PC-3 (cell line): Measurements from ENCODE around the gene RGS9BP. TPM values are rescaled to one million over a fixed set of nuclear protein-coding genes. Genes with fewer than 3 reads are reported as not detected.
"Not testable (repeated sequence)": the region's sequence is repeated elsewhere in the genome, so short reads cannot be mapped to it uniquely, and the experiment has no call there.

Source experiments
- ATAC-seq: fragments of 200-7000 bp; cut with Tn5 transposase; 2 replicates; pipeline ENCODE4 v1.9.1; 2020; ENCODE audit warnings: mild to moderate bottlenecking, moderate library complexity
- BruUV-seq: library from RNA; stranded (reverse); fragments of 400-500 nt; replicated peaks from 2 replicates; lab custom pipeline; 2021; lab: Mats Ljungman, UMichigan
- CTCF ChIA-PET: fragments of 300-600 bp; sonication (Branson Sonifier 250); formaldehyde crosslinking; loops from one replicate; lab custom pipeline; 2022; ENCODE audit warnings: antibody characterized with exemption; lab: Charles Lee
- POLR2A ChIA-PET: fragments of 300-600 bp; sonication (Branson Sonifier 250); formaldehyde crosslinking; loops from one replicate; lab custom pipeline; 2022; ENCODE audit warnings: antibody characterized with exemption; ENCODE audit not compliant: unreplicated experiment; lab: Charles Lee
- DNase-seq: peaks from one replicate; pipeline ENCODE4 v3.0.0-alpha.2; 2015
- H2AFZ ChIP-seq: fragments of 300-600 bp; sonication (generic); 2 replicates; pipeline ENCODE4 v1.6.0; 2016; ENCODE audit warnings: antibody characterized with exemption, low read length
- H3F3A ChIP-seq: fragments of 300-600 bp; sonication (generic); one replicate; pipeline ENCODE4 v1.6.0; 2017; ENCODE audit warnings: antibody characterized with exemption, low read length, control low read depth, mild to moderate bottlenecking; ENCODE audit not compliant: unreplicated experiment
- H3K27ac ChIP-seq: fragments of 300-600 bp; sonication (generic); 2 replicates; pipeline ENCODE4 v1.5.1; 2016; ENCODE audit warnings: mild to moderate bottlenecking, low read length
- H3K27me3 ChIP-seq: fragments of 300-600 bp; sonication (generic); 2 replicates; pipeline ENCODE4 v1.6.1; 2016; ENCODE audit warnings: low read length, mixed read lengths
- H3K36me3 ChIP-seq: fragments of 300-600 bp; sonication (generic); 2 replicates; pipeline ENCODE4 v1.6.1; 2016; ENCODE audit warnings: low read depth, mixed run types, low read length, mixed read lengths
- H3K4me1 ChIP-seq: fragments of 300-600 bp; sonication (generic); 2 replicates; pipeline ENCODE4 v1.5.1; 2016; ENCODE audit warnings: low read length; ENCODE audit not compliant: insufficient read depth
- H3K4me2 ChIP-seq: fragments of 300-600 bp; sonication (generic); 2 replicates; pipeline ENCODE4 v1.6.0; 2016; ENCODE audit warnings: low read length
- H3K4me3 ChIP-seq: fragments of 300-600 bp; sonication (generic); 2 replicates; pipeline ENCODE4 v1.5.1; 2016; ENCODE audit warnings: mild to moderate bottlenecking, low read length, mixed read lengths
- H3K79me2 ChIP-seq: fragments of 300-600 bp; sonication (generic); 2 replicates; pipeline ENCODE4 v1.6.1; 2017; ENCODE audit warnings: low read length, mixed read lengths
- H3K9ac ChIP-seq: fragments of 300-600 bp; sonication (generic); 2 replicates; pipeline ENCODE4 v1.6.0; 2016; ENCODE audit warnings: mild to moderate bottlenecking, low read length
- H3K9me2 ChIP-seq: fragments of 300-600 bp; sonication (generic); replicated peaks from 2 replicates; pipeline ENCODE4 v1.6.1; 2016; ENCODE audit warnings: mixed run types, low read length, mixed read lengths
- H3K9me3 ChIP-seq: fragments of 300-600 bp; sonication (generic); 2 replicates; pipeline ENCODE4 v1.6.1; 2016; ENCODE audit warnings: low read length, mixed read lengths
- H4K20me1 ChIP-seq: fragments of 300-600 bp; sonication (generic); 2 replicates; pipeline ENCODE4 v1.6.1; 2016; ENCODE audit warnings: low read length, mixed read lengths
- EZH2 ChIP-seq: fragments of 300-600 bp; sonication (generic); IDR thresholded peaks from one replicate; pipeline ENCODE4 v1.6.1; 2017; ENCODE audit warnings: antibody characterized with exemption, mild to moderate bottlenecking, low read length; ENCODE audit not compliant: unreplicated experiment
- EZH2phosphoT487 ChIP-seq: fragments of 300-600 bp; sonication (generic); IDR thresholded peaks from 2 replicates; pipeline ENCODE4 v1.6.1; 2018; ENCODE audit warnings: mild to moderate bottlenecking, antibody characterized with exemption, low read length, borderline replicate concordance
- intact Hi-C: fragments of 100-400 bp; cut with micrococcal nuclease; formaldehyde crosslinking; loops from 2 replicates; pipeline ENCODE4 v1.9.0; 2023
- total RNA-seq: library from RNA; depleted of rRNA; stranded (reverse); fragments of >200 nt; gene quantifications from 2 replicates; pipeline ENCODE4 v1.2.3, GENCODE V29; 2014
- TF ChIP-seq, protein P1 (sequence below): fragments of 300-600 bp; sonication (generic); conservative IDR thresholded peaks from 2 replicates; pipeline ENCODE4 v1.5.1; 2017; ENCODE audit warnings: antibody characterized with exemption, low read depth, mild to moderate bottlenecking, low read length

The RGS9BP gene
- total RNA-seq, 1 experiment from 2014 or later = 1.6 TPM

DNA sequence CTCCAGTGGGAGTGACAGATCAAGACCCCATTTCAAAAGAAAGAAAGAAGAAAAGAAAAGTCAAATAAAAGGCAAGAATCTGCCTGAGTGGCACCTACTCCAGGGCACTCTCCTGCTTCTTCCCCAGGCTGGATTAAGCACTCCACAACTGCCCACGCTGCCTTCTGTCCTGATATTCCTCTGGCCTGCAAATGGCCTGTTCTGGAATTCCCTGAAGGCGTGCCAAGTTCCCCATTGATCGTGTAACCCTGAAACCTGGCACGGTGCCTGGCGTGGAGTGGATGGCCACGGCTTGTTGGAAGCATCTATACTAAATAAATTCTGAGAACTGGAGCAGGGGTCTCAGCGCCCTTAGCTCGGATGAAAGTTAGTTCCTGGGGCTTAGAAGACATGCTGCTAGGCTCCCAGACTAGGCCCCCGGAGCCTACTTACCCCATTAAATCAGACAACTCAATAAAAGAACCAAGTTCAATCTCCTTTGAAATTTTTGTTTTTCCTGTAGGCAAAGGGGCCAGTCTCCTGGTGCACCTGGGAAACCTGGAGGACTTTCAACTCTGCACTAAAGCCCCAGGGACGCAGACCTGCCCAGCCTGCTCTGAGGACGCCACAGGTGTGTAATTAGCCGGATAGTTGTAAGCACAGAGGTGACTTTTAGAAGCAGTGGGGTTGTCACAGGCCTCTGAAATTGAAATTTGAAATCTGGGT, 22.6 kb upstream of the RGS9BP start:
- no TSS peak for BruUV-seq
- Histone ChIP-seq H3K9me2 (no peaks in the 10 kb centered on the region), H3K36me3 (no peaks in the 10 kb centered on the region), H4K20me1 (no peaks in the 10 kb centered on the region), H3K9ac (no peak overlapping the region), H3K4me2 (no peak overlapping the region), H3K4me1 (no peaks in the 10 kb centered on the region), H3K27me3 (no peaks in the 10 kb centered on the region), H3K9me3 (no peaks in the 10 kb centered on the region), H3K27ac (no peak overlapping the region), H3K4me3 (no peak overlapping the region), H2AFZ (no peak overlapping the region), H3F3A (no peaks in the 10 kb centered on the region), H3K79me2 (no peaks in the 10 kb centered on the region)
- ChIA-PET CTCF (no interaction called here), POLR2A (no interaction called here)
- TF ChIP-seq EZH2 (no peak), EZH2phosphoT487 (no peak)
- TF ChIP-seq, protein P1, sequence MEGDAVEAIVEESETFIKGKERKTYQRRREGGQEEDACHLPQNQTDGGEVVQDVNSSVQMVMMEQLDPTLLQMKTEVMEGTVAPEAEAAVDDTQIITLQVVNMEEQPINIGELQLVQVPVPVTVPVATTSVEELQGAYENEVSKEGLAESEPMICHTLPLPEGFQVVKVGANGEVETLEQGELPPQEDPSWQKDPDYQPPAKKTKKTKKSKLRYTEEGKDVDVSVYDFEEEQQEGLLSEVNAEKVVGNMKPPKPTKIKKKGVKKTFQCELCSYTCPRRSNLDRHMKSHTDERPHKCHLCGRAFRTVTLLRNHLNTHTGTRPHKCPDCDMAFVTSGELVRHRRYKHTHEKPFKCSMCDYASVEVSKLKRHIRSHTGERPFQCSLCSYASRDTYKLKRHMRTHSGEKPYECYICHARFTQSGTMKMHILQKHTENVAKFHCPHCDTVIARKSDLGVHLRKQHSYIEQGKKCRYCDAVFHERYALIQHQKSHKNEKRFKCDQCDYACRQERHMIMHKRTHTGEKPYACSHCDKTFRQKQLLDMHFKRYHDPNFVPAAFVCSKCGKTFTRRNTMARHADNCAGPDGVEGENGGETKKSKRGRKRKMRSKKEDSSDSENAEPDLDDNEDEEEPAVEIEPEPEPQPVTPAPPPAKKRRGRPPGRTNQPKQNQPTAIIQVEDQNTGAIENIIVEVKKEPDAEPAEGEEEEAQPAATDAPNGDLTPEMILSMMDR = no peak
- no peak for DNase-seq
- no peak for ATAC-seq
- intact Hi-C loops = no loop called here

DNA sequence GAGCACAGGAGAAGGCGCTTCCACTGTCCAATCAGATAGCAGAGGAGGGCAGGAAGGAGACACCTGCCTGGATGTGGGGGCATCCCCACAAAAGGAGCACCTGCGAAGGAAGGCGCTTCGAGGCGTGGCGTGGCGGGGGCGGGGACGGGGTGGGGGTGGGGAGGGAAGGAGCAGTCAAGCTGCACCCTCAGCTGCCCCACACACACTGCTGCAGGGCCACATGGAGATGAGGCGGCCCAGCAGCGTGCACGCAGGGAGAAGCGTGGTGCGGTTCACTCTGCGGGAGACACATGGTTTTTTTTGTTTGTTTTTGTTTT, 22.1 kb upstream of the RGS9BP start:
- POLR2A ChIA-PET = no interaction called here
- no peak overlapping the region for H3K4me2 ChIP-seq
- no peaks in the 10 kb centered on the region for H3K79me2 ChIP-seq
- H3K9me3 ChIP-seq = no peaks in the 10 kb centered on the region
- CTCF ChIA-PET = no interaction called here
- ATAC-seq (no peak), DNase-seq (no peak)
- no peaks in the 10 kb centered on the region for H3K27me3 ChIP-seq
- H3K9me2 ChIP-seq = no peaks in the 10 kb centered on the region
- no peaks in the 10 kb centered on the region for H3K4me1 ChIP-seq
- BruUV-seq = no TSS peak
- H3K27ac ChIP-seq = no peak overlapping the region
- intact Hi-C loops = no loop called here
- no peak for TF ChIP-seq EZH2
- TF ChIP-seq, protein P1 = no peak
- no peak for TF ChIP-seq EZH2phosphoT487
- no peaks in the 10 kb centered on the region for H4K20me1 ChIP-seq
- H3K4me3 ChIP-seq = no peak overlapping the region
- H3K36me3 ChIP-seq = no peaks in the 10 kb centered on the region
- no peak overlapping the region for H2AFZ ChIP-seq
- no peaks in the 10 kb centered on the region for H3F3A ChIP-seq
- no peak overlapping the region for H3K9ac ChIP-seq

DNA sequence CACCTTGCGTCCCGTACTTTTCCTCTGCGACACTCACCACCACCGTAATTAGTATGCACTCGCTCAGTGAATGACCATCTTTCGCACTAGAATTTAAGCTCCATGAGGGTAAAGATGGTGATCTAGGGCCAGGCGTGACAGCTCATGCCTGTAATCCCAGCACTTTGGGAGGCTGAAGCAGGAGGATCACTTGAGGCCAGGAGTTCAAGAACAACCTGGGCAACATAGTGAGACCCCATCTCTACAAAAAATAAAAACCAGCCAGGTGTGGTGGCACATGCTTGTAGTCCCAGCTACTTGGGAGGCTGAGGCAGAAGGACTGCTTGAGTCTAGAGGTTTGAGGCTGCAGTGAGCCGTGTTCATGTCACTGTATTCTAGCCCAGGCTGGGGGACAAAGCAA, 19.3 kb upstream of the RGS9BP start:
- H3K27me3 ChIP-seq, H4K20me1 ChIP-seq, H3K4me3 ChIP-seq, H3K9me2 ChIP-seq, BruUV-seq, H3K36me3 ChIP-seq, H3K27ac ChIP-seq, H3K4me2 ChIP-seq, H3K4me1 ChIP-seq, DNase-seq, H3K9ac ChIP-seq, intact Hi-C loops, H2AFZ ChIP-seq, H3F3A ChIP-seq, POLR2A ChIA-PET, H3K79me2 ChIP-seq, CTCF ChIA-PET, ATAC-seq, H3K9me3 ChIP-seq: not testable (repeated sequence)
